HK-2 (cell line): ENCODE data around the gene MYO19.
"Not testable (repeated sequence)": the region's sequence is repeated elsewhere in the genome, so short reads cannot be mapped to it uniquely, and the experiment has no call there.

Experiments used
- DNase-seq: peaks from one replicate; pipeline ENCODE4 v3.0.0-alpha.2; 2018; ENCODE audit not compliant: unreplicated experiment

MYO19 gene

DNA sequence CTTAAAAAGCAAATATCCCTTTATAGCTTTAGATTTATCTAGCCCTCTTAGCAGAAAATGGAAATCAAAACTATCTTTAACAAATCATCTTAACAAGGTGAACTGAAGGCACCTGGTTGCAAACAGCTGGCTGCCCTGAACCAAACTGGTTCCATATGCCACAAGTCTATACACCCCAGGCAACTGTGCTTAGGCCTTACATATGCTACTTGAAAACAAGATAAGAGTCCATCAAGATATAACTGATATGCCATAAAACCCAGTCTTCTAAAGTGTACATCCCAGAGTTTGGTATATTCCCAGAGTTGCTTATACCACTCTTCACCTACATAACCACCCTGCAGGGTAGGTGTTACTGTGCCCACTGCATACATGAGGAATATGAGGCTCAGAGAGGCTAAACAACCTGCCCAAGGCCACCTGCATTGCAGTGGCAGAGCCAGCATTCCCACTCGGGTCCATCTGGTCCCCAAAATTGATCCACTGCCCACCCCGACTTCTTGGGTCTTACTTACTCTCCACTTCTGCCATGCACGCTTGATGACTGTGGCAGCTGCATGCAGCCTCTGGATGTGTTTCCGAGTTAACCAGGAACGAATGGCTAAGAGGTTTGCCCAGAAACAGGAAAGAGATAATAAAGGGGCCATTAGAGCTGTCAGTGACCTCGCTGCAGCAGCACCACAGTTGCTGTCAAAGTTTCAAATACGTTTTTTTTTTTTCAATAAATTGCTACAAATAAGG is 35.9 kb downstream of the MYO19 start:
- no peak for DNase-seq

- no peak for DNase-seq
Measured at GRCh38 chr17:36498155-36498554, 36.5 kb downstream of the MYO19 start.

DNA sequence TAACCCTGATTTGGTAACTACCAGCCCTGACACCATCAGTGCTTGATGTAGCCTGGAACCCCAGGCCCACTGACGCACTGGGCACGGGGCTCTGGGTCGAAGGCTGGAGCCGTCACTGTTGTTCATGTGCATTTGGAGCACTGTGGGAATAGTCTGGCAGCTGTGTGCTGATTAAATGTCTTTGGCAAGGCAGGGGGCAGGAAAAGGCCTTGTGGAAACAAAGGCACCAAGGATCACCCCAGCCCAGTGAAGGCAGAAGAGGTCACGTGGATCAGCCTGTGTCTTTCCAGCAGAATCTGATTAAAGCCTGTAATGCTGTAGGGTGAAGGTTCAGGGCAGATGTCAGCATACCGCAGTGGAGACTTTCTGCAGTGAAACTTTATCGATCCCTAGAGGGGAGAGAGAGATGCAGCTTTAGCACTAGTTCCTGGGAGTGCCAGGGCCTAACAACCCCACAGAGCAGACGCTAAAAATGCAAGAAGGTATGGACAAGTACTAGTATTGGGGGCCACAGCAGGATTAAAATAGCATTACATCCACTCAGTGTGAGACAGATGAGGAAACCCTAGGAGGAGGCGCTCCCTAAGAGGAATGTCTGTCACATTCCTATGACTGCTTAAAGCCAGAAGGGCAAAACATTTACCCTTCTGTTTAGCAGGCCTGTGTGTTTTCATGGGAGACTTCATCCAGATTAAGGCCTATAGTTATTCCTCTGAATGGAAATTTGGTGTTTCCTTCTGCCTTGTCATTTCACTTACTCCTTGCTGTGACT is 38.5 kb downstream of the MYO19 start:
- no peak for DNase-seq

DNA sequence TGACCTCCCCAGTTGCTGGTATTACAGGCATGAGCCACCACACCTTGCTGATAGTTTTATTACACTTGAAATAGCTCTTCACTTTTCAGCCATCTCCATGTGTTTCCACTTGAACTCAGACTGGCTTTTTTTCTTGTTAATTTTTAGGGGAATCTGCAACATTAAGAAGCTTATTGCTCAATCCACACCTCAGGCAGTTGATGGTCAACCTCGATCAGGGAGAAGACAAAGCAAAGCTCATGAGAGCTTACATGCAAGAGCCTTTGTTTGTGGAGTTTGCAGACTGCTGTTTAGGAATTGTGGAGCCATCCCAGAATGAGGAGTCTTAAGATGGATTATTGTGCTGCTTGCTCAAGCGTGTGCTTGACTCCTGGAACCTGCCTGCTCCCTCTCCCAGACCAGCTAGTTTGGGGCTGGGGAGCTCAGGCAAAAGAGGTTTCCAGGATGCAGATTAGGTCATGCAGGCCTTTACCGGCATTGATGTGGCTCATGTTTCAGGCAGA is 39.5 kb downstream of the MYO19 start:
- DNase-seq: no peak

- DNase-seq: no peak
Measured at GRCh38 chr17:36494674-36495073, 40.0 kb downstream of the MYO19 start.

DNA sequence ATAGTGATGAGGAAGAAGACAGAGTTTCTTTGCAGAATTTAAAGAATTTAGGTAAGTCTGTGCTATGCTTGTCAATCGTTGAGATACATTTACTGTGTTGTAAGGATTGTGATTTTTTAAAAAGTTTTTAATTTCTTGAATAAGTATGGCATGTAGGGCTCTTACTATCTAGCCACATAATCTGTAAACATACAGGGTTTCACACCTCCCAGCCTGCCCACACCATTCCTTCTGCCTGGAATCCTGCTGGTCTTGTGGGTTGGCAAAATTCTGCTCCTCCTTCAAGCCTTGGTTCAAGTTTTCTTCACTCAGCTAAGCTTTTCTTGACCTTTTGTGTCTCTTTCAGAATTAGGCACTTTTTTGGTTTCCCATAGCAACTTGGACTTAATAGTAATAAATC is 40.7 kb downstream of the MYO19 start:
- DNase-seq: no peak

GRCh38 chr17:36486204-36487194 is 48.2 kb downstream of the MYO19 start, which contains the start of gene ZNHIT3:
TSS of gene ZNHIT3 (plus strand) at chr17:36486681. CDS start at chr17:36486700, 19 bp downstream.
- DNase-seq: peak; percentile 88

DNA sequence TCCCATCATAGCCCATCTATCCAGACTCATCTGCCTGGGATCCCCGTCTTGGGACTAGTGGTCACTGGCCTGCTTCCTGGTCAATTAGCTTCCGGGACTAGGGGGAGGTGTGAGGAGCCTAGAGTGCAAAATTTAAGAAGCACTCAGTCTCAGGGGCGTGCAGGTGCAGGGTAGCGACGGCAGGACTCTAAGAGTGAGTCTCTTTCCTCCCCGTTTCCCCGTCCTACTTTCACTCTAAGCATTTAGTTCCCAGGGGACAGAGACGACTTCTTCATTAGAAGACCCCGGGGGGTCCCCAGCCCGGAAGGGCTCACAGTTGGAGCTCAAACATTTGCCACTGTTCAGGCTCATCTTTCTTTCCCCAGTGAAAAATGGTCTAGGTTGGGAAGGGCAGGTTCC is 48.9 kb downstream of the MYO19 start:
- DNase-seq: no peak

GRCh38 chr17:36485027-36485426 is 49.6 kb downstream of the MYO19 start:
- DNase-seq: no peak

DNA sequence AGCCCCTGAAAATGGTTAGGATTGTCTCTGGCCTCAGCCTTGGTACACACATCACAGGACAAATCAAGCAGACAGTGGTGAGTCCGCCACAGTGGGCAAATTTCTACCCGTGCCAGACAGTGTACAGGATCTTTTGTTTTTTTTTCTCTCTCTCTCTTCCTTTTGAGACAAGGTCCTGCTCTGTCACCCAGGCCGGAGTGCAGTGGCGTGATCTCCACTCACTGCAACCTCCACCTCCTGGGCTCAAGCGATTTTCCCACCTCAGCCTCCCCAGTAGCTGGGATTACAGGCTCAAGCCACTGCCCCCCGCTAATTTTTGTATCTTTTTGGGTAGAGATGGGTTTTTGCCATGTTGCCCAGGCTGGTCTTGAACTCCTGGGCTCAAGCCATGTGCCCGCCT is 50.6 kb downstream of the MYO19 start:
- DNase-seq: not testable (repeated sequence)

DNA sequence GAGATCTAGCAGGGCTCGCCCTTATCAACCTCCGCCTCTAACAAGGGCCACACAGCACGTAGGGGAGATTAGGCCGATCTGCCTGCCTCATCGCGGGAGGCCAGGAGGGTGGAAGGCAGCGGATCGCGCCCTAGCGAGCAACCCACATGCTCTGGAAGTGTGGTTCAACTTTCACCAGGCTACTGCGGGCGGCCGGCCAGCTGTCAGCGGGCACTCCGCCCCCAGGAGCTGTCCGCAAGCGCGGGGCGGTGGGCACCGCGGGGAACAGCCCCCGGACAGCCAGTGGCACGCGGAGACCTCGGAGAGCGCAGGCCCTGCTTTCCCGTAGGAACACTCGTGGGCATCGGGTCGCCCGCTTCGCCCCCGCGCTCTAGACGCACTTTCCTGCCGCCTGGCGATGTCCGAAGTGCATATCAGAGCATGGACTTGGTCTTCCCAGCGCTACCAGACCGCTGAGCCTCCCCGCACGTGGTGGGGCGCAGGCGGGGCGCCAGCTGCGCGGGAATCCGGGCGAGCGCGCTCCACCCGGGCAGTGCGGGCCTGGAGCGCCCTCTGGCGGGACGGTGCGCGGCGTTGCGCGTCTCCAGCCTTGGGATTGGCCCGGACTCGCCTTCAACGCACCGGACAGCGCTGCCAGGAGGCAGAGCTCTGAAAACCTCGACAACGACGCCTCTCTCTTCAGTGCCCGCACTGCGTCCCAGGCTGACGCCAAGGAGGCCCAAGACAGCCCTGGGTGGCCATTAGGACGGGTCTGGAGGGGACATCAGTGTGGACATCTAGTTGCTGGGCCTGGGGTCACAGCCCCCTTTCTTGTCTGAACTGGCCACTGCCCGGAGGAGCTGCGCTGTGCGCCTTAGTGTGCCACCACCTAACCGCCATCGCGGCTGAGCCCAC is 51.8 kb downstream of the MYO19 start:
- peak; percentile 92 for DNase-seq

- no peak for DNase-seq
Measured at GRCh38 chr17:36481829-36482228, 52.8 kb downstream of the MYO19 start.

GRCh38 chr17:36475346-36475970 is 59.2 kb downstream of the MYO19 start:
- DNase-seq: no peak

- DNase-seq: no peak
Measured at GRCh38 chr17:36474571-36474970, 60.1 kb downstream of the MYO19 start.

DNA sequence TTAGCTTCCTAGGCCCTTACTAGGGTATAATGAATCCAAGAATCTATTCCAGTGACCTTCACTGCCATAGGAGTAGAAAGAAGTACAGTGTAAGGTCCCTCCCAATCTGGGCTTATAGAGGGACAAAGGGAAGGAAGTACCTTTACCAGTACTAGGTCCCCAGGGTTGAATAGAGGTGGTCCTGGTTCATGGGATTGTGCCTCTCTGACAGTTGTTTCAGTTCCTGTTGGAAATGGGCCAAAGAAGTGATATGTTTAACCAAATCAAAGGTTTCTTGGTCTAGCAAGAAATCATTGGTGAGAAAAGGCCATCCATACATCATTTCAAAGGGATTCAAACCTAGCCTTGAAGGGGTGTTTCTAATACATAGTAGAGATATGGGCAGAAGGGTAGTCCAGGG is 64.2 kb downstream of the MYO19 start:
- DNase-seq: no peak

DNA sequence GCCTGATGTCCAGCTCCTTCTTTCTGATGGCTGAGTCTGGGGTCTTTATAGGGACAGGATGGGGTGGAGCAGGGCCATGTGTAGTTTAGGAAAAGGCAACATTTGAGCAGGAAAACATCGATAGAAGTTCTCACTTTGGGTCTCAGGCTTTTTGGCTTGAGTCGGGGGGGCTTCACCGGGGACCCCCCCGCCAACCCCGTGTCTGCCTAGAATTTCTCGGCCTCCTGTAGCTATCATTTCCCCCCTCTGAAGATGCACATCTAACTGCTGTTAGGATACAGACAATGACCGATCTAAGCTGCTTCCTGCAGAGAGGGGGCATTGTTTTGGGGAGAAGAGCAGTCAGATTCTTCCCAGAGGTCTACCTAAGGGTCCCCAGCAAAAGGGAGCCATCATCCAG is 64.9 kb downstream of the MYO19 start:
- no peak for DNase-seq

- DNase-seq: no peak
Measured at GRCh38 chr17:36468903-36469635, 65.6 kb downstream of the MYO19 start.

DNA sequence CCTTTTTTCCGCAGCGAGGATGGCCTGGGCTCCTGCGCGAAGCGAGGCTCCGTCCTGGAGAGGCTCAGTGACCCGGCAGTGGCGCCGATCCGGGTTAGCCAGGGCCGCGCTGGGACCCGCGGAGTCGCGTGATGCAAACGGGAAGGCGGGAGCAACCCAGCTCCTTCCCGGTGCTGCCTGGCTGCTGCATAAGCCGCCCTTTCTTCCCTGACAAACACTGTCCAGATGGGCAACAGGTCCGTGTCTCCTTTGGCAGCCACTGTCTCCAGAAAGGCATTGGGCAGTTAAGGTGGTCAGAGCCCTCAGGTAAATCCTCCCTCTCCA is 69.9 kb downstream of the MYO19 start:
- no peak for DNase-seq

DNA sequence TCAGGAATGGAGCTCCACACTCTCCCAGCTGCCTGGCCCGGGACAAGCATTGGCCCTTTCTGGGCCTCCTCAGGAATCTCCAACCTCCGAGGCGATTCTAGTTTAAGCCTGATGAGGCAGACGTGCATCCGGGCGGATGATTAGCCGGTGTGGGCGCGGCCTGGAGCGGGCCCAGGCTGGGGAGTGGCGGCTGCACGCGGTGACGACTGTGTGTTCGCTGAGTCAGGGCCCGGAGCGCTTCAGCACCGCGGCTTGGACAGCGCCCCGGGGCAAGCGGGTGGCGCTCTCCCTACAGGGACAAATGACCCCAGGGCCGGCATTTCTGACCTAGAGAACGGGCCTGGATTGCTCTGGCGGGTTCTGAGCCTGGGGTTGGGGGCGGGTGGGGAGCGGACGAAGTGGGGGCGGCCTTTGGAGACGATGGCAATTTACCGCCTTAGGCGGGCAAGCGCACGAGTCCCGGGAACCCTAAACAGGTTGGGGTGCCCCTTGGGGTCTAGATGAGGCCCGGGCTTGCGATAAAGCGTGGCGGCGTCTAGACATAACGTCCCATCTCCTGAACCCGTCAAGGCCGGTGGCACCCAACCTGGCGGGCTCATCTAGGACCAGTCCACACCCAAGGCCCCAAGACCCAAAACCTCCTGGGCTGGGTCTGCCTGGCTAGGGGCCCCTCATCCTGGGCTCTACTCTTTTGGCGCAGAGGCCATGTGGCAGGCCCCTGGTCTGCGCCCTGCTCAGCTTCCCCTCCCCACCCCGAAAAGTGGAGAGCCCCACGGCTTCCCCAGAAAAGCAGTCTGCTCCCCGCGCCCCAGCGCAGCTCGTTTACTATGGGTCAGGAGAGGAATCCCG is 70.5 kb downstream of the MYO19 start:
- peak; percentile 94 for DNase-seq
